ENCODE data around the gene RPS6KA4.
"Not testable (repeated sequence)": the region's sequence is repeated elsewhere in the genome, so short reads cannot be mapped to it uniquely, and the experiment has no call there.

DNA sequence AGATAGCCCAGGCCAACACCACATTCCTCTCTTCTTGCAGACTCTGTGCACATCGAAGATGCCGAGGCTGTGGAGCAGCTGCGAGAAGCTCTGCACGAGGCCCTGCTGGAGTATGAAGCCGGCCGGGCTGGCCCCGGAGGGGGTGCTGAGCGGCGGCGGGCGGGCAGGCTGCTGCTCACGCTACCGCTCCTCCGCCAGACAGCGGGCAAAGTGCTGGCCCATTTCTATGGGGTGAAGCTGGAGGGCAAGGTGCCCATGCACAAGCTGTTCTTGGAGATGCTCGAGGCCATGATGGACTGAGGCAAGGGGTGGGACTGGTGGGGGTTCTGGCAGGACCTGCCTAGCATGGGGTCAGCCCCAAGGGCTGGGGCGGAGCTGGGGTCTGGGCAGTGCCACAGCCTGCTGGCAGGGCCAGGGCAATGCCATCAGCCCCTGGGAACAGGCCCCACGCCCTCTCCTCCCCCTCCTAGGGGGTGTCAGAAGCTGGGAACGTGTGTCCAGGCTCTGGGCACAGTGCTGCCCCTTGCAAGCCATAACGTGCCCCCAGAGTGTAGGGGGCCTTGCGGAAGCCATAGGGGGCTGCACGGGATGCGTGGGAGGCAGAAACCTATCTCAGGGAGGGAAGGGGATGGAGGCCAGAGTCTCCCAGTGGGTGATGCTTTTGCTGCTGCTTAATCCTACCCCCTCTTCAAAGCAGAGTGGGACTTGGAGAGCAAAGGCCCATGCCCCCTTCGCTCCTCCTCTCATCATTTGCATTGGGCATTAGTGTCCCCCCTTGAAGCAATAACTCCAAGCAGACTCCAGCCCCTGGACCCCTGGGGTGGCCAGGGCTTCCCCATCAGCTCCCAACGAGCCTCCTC, 43.1 kb upstream of the RPS6KA4 start:
- TF ChIP-seq, protein P1, sequence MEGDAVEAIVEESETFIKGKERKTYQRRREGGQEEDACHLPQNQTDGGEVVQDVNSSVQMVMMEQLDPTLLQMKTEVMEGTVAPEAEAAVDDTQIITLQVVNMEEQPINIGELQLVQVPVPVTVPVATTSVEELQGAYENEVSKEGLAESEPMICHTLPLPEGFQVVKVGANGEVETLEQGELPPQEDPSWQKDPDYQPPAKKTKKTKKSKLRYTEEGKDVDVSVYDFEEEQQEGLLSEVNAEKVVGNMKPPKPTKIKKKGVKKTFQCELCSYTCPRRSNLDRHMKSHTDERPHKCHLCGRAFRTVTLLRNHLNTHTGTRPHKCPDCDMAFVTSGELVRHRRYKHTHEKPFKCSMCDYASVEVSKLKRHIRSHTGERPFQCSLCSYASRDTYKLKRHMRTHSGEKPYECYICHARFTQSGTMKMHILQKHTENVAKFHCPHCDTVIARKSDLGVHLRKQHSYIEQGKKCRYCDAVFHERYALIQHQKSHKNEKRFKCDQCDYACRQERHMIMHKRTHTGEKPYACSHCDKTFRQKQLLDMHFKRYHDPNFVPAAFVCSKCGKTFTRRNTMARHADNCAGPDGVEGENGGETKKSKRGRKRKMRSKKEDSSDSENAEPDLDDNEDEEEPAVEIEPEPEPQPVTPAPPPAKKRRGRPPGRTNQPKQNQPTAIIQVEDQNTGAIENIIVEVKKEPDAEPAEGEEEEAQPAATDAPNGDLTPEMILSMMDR (IDR thresholded peaks at IDR 0.05): not testable (repeated sequence)
- not testable (repeated sequence) for TF ChIP-seq POLR2A, EP300 (IDR thresholded peaks at IDR 0.05)

Data from tibial nerve (tissue), 4 donors.